GM06990 (cell line): ENCODE measurements around the gene NAGK.

ENCODE experiments used
- DNase-seq: peaks from one replicate; pipeline ENCODE4 v3.0.0-alpha.2; 2011; ENCODE audit not compliant: insufficient read length; ENCODE audit errors: extremely low read depth
- H3K27me3 ChIP-seq: replicated peaks from 2 replicates; pipeline ENCODE4 v1.6.0; 2011; ENCODE audit warnings: low read length; ENCODE audit not compliant: control insufficient read depth, insufficient read depth
- H3K36me3 ChIP-seq: 2 replicates; pipeline ENCODE4 v1.5.1; 2011; ENCODE audit warnings: low read length; ENCODE audit not compliant: control insufficient read depth, insufficient read depth
- H3K4me3 ChIP-seq: replicated peaks from 2 replicates; pipeline ENCODE4 v1.5.1; 2011; ENCODE audit warnings: low read depth, mild to moderate bottlenecking, control low read depth, low read length
- TF ChIP-seq, protein P1 (sequence below): IDR thresholded peaks from 2 replicates; pipeline ENCODE4 v1.5.1; 2011; ENCODE audit warnings: low read length, control low read depth, mild to moderate bottlenecking, inconsistent platforms; ENCODE audit not compliant: insufficient read depth, poor library complexity, severe bottlenecking

The NAGK gene

DNA sequence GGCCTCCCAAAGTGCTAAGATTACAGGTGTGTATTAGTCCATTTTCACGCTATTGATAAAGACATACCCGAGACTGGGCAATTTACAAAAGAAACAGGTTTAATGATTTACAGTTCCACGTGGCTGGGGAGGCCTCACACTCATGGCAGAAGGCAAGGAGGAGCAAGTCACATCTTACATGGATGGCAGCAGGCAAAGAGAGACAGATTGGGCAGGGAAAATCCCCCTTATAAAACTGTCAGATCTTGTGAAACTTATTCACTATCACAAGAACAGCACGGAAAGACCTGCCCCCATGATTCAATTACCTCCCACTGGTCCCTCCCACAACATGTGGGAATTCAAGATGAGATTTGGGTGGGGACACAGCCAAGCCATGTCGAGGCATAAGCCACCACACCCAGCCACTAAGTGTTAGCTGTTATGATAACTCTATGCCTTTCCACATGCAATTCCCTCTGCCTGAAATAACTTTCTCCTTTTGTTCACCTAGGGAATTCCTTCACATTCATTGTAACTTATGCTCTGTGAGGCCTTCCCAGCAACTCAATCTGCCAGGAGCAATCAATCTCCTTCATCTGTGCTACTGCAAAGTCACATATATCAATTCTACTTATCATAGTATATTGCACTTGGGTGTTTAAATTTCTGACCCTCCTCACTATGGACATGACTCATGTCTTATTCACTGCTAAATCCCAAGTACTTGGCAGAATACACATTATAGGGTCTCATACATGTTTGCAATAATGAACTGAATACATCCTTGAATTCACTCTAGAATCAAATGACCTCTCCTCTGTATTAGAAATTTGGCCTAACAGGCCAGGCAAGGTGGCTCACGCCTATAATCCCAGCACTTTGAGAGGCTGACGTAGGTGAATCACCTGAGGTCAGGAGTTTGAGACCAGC is 54.2 kb downstream of the NAGK start:
- H3K27me3 ChIP-seq: no peaks in the 10 kb centered on the region
- TF ChIP-seq, protein P1, sequence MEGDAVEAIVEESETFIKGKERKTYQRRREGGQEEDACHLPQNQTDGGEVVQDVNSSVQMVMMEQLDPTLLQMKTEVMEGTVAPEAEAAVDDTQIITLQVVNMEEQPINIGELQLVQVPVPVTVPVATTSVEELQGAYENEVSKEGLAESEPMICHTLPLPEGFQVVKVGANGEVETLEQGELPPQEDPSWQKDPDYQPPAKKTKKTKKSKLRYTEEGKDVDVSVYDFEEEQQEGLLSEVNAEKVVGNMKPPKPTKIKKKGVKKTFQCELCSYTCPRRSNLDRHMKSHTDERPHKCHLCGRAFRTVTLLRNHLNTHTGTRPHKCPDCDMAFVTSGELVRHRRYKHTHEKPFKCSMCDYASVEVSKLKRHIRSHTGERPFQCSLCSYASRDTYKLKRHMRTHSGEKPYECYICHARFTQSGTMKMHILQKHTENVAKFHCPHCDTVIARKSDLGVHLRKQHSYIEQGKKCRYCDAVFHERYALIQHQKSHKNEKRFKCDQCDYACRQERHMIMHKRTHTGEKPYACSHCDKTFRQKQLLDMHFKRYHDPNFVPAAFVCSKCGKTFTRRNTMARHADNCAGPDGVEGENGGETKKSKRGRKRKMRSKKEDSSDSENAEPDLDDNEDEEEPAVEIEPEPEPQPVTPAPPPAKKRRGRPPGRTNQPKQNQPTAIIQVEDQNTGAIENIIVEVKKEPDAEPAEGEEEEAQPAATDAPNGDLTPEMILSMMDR: no peak
- H3K4me3 ChIP-seq: no peak overlapping the region
- no peak for DNase-seq
- peaks cover 19% of the 10 kb centered on the region for H3K36me3 ChIP-seq

DNA sequence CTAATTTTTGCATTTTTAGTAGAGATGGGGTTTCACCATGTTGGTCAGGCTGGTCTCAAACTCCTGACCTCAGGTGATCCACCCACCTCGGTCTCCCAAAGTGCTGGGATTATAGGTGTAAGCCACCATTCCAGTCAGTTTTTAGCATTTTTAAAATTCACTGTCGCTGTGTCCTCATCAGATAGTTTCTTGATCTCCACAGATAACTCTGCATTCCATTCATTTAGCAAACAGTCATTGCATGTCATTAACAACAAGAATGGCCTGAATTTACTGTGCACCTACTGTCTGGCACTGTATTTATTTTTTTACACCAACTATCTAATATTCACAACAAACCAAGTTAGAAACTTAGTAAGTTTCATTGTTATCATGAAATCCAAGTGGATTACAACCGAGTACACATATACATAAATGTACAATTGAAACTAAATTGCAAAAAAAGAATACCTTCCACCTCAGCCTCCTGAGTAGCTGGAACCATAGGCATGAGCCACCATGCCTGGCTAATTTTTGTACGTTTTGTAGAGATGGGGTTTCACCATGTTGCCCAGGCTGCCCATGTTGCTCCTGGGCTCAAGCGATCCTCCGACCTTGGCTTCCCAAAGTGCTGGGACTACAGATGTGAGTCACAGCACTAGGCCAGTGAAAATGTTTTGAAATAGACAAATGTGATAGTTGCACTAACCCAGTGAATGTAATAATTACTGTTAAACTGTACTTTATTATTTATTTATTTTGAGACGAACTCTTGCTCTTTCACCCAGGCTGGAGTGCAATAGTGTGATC is 57.3 kb downstream of the NAGK start:
- Histone ChIP-seq H3K36me3 (peaks cover 4% of the 10 kb centered on the region), H3K27me3 (no peaks in the 10 kb centered on the region), H3K4me3 (no peak overlapping the region)
- DNase-seq: no peak
- TF ChIP-seq, protein P1: no peak

DNA sequence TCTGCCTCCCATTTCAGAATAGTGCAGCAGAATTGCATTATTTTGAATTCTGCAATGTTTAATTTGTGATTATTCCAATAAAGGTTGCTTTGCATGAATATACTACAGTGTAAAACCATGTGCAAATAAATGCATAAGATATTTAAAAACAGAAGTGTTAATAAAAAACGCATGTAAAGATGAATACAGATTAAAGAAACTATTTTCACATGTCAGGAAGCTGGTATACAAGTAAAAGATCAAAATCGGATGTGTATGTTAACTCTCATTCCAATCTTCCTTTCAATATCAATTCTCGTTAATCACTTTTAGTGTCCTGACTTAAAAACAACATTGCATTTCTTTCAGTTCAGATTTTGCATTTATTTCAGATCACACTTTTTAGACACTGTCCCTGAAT is 58.5 kb downstream of the NAGK start:
- TF ChIP-seq, protein P1: no peak

More for the DNA sequence above, 58.5 kb downstream of the NAGK start:
- no peak overlapping the region for H3K4me3 ChIP-seq
- DNase-seq: no peak
- H3K36me3 ChIP-seq: peaks cover 1% of the 10 kb centered on the region
- no peaks in the 10 kb centered on the region for H3K27me3 ChIP-seq
